ENCODE data around the gene PACSIN1. TPM values are rescaled to one million over a fixed set of nuclear protein-coding genes. Genes with fewer than 3 reads are reported as not detected.
A peak's percentile ranks its signal among the peaks of the same experiment; 100 is the strongest.

PACSIN1 gene
- total RNA-seq, 1 experiment from 2014 or later = not detected

DNA sequence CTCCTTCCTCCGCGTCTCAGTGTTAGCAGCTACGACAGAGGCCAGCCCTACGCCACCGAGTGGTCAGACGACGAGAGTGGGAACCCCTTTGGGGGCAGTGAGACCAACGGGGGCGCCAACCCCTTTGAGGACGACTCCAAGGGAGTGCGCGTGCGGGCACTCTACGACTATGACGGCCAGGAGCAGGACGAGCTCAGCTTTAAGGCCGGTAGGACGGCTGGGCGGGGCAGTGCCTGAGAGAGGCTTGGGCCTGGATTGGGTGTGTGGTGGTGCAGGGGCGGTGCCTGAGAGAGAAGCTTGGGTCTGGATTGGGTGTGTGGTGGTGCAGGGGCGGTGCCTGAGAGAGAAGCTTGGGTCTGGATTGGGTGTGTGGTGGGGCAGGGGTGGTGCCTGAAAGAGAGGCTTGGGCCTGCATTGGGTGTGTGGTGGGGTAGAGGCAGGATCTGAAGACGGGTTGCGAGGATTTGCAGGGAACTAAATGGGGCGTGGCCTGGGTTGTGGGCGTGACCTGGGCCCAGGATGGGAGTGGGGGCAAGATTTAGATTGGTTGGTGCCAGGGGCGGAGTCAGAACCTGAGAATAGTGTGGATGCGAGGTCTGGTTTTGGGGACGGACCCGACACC is 65.8 kb downstream of the PACSIN1 start:
- TF ChIP-seq EZH2 (IDR thresholded peaks at IDR 0.05; ENCODE audit: borderline replicate concordance, low read depth, low read length, poor library complexity, severe bottlenecking) = no peak
- TF ChIP-seq, protein P1, sequence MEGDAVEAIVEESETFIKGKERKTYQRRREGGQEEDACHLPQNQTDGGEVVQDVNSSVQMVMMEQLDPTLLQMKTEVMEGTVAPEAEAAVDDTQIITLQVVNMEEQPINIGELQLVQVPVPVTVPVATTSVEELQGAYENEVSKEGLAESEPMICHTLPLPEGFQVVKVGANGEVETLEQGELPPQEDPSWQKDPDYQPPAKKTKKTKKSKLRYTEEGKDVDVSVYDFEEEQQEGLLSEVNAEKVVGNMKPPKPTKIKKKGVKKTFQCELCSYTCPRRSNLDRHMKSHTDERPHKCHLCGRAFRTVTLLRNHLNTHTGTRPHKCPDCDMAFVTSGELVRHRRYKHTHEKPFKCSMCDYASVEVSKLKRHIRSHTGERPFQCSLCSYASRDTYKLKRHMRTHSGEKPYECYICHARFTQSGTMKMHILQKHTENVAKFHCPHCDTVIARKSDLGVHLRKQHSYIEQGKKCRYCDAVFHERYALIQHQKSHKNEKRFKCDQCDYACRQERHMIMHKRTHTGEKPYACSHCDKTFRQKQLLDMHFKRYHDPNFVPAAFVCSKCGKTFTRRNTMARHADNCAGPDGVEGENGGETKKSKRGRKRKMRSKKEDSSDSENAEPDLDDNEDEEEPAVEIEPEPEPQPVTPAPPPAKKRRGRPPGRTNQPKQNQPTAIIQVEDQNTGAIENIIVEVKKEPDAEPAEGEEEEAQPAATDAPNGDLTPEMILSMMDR (conservative IDR thresholded peaks at IDR 0.05; ENCODE audit: low read depth, low read length) = no peak
- CTCF ChIA-PET = interaction anchor here (0.6 kb wide), 1 partner anchor 158 kb away, joined by 3 read pairs; no protein-coding TSS in a partner anchor
- Histone ChIP-seq H3K27me3 (replicated peaks; ENCODE audit: insufficient read depth, low read depth, low read length, poor library complexity) (no peaks in the 10 kb centered on the region), H3K4me3 (ENCODE audit: low read depth, low read length, poor library complexity, severe bottlenecking) (no peak overlapping the region), H3K4me1 (ENCODE audit: insufficient read depth, low read length, poor library complexity, severe bottlenecking) (peaks cover 3% of the 10 kb centered on the region), H3K36me3 (ENCODE audit: insufficient read depth, low read length, poor library complexity, severe bottlenecking) (no peaks in the 10 kb centered on the region), H3K9me3 (ENCODE audit: low read depth, low read length, poor library complexity, severe bottlenecking) (no peaks in the 10 kb centered on the region), H3K27ac (ENCODE audit: low read depth, low read length, poor library complexity, severe bottlenecking) (no peak overlapping the region)
- DNase-seq (ENCODE audit: low spot score) = peak; percentile 37
- BruUV-seq (replicated peaks) = no TSS peak
- intact Hi-C loops (cut with micrococcal nuclease; ENCODE audit: unreplicated experiment) = no loop called here
- POLR2A ChIA-PET (ENCODE audit: low non-redundant PET) = no interaction called here

DNA sequence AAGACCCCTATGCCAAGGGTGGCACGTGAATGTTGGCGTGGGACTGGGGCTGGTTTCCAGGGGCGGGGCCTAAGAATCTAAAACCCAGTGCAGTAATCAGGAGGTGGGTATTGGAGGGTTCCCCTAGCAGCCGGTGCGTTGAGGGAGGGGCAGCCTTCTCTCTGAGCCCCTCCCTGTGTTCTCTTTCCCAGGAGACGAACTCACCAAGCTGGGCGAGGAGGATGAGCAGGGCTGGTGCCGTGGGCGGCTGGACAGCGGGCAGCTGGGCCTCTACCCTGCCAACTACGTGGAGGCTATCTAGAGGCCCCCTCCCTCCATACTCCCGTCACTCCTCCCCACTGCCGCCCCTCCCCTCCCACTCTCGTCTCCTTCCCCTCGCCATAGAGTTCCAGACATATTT is 66.4 kb downstream of the PACSIN1 start:
- TF ChIP-seq, protein P1 (conservative IDR thresholded peaks at IDR 0.05; ENCODE audit: low read depth, low read length) = no peak
- no peak for TF ChIP-seq EZH2 (IDR thresholded peaks at IDR 0.05; ENCODE audit: borderline replicate concordance, low read depth, low read length, poor library complexity, severe bottlenecking)
- no peak for DNase-seq (ENCODE audit: low spot score)
- no peaks in the 10 kb centered on the region for H3K4me1 ChIP-seq (ENCODE audit: insufficient read depth, low read length, poor library complexity, severe bottlenecking)
- no peak overlapping the region for H3K4me3 ChIP-seq (ENCODE audit: low read depth, low read length, poor library complexity, severe bottlenecking)
- no peak overlapping the region for H3K27ac ChIP-seq (ENCODE audit: low read depth, low read length, poor library complexity, severe bottlenecking)
- H3K27me3 ChIP-seq (replicated peaks; ENCODE audit: insufficient read depth, low read depth, low read length, poor library complexity) = no peaks in the 10 kb centered on the region
- no peaks in the 10 kb centered on the region for H3K36me3 ChIP-seq (ENCODE audit: insufficient read depth, low read length, poor library complexity, severe bottlenecking)
- intact Hi-C loops (cut with micrococcal nuclease; ENCODE audit: unreplicated experiment) = no loop called here
- ChIA-PET CTCF (no interaction called here), POLR2A (ENCODE audit: low non-redundant PET) (no interaction called here)
- H3K9me3 ChIP-seq (ENCODE audit: low read depth, low read length, poor library complexity, severe bottlenecking) = no peaks in the 10 kb centered on the region
- BruUV-seq (replicated peaks) = no TSS peak

DNA sequence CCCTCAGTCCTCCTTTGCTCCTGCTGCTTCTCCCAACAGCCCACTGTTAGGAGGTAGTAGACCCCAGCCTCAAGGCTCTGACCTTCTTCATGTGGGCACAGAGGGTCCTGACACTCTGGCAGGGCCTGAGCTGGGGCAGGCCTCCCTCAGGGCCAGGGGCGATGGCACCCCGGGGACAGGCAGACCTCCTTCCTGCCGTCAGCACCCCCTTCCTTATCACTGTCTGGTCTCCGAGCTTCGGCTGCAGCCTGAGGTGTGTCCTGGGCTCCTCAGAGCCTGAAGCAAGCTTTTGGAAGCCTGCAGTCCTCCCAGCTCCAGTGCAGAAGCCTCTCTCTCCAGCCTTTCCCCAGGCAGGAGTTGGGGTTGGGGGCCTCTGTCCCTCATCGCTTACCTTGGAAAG is 68.3 kb downstream of the PACSIN1 start:
- H3K27ac ChIP-seq (ENCODE audit: low read depth, low read length, poor library complexity, severe bottlenecking) = no peak overlapping the region
- H3K27me3 ChIP-seq (replicated peaks; ENCODE audit: insufficient read depth, low read depth, low read length, poor library complexity) = no peaks in the 10 kb centered on the region
- H3K36me3 ChIP-seq (ENCODE audit: insufficient read depth, low read length, poor library complexity, severe bottlenecking) = no peaks in the 10 kb centered on the region
- no peaks in the 10 kb centered on the region for H3K4me1 ChIP-seq (ENCODE audit: insufficient read depth, low read length, poor library complexity, severe bottlenecking)
- ChIA-PET CTCF (no interaction called here), POLR2A (ENCODE audit: low non-redundant PET) (no interaction called here)
- intact Hi-C loops (cut with micrococcal nuclease; ENCODE audit: unreplicated experiment) = no loop called here
- no peak overlapping the region for H3K4me3 ChIP-seq (ENCODE audit: low read depth, low read length, poor library complexity, severe bottlenecking)
- H3K9me3 ChIP-seq (ENCODE audit: low read depth, low read length, poor library complexity, severe bottlenecking) = no peaks in the 10 kb centered on the region
- no peak for DNase-seq (ENCODE audit: low spot score)
- BruUV-seq (replicated peaks) = no TSS peak
- TF ChIP-seq, protein P1 (conservative IDR thresholded peaks at IDR 0.05; ENCODE audit: low read depth, low read length) = no peak
- no peak for TF ChIP-seq EZH2 (IDR thresholded peaks at IDR 0.05; ENCODE audit: borderline replicate concordance, low read depth, low read length, poor library complexity, severe bottlenecking)
